Right atrium auricular region (tissue), 2 donors: ENCODE results near the gene FIBIN. TPM values are rescaled to one million over a fixed set of nuclear protein-coding genes. Genes with fewer than 3 reads are reported as not detected.

ENCODE experiments used
- DNase-seq: peaks from one replicate; pipeline ENCODE4 v3.0.0-alpha.2; 2019; ENCODE audit warnings: low spot score
- H3K27ac ChIP-seq, 2 donors: fragments of 200-600 bp; sonication (generic); 1 replicate in 1 of 2; 2 replicates in 1 of 2; pipeline ENCODE4 v1.5.1; 2016 to 2019
- H3K27me3 ChIP-seq, 2 donors: fragments of 200-600 bp; sonication (generic); one replicate each; pipeline versions ENCODE4 v1.5.1 to v1.6.0; 2017 to 2019
- H3K36me3 ChIP-seq: fragments of 200-600 bp; sonication (generic); one replicate; pipeline ENCODE4 v1.5.1; 2016
- H3K4me1 ChIP-seq, 2 donors: fragments of 200-600 bp; sonication (generic); one replicate each; pipeline versions ENCODE4 v1.5.1 to v1.6.0; 2017 to 2019
- H3K4me3 ChIP-seq, 2 donors: fragments of 200-600 bp; sonication (generic); 1 replicate in 1 of 2; 2 replicates in 1 of 2; pipeline ENCODE4 v1.5.1; 2017 to 2019; ENCODE audit warnings: mild to moderate bottlenecking in 1 of 2, moderate library complexity in 1 of 2
- H3K9me3 ChIP-seq, 2 donors: fragments of 200-600 bp; sonication (generic); one replicate each; pipeline ENCODE4 v1.5.1; 2019
- total RNA-seq, 2 donors: library from RNA; depleted of rRNA; stranded (reverse); fragments of >200 nt; gene quantifications; one replicate each; pipeline ENCODE4 v1.1.0, GENCODE V29; 2016
- TF ChIP-seq, protein P1 (sequence below), 2 donors: fragments of 200-600 bp; sonication (generic); IDR thresholded peaks; one replicate each; pipeline ENCODE4 v1.5.1; 2019; ENCODE audit warnings: antibody characterized with exemption in 2 of 2

The FIBIN gene
- total RNA-seq, 2 donors from 2014 or later: 13.9 to 25.5 TPM

DNA sequence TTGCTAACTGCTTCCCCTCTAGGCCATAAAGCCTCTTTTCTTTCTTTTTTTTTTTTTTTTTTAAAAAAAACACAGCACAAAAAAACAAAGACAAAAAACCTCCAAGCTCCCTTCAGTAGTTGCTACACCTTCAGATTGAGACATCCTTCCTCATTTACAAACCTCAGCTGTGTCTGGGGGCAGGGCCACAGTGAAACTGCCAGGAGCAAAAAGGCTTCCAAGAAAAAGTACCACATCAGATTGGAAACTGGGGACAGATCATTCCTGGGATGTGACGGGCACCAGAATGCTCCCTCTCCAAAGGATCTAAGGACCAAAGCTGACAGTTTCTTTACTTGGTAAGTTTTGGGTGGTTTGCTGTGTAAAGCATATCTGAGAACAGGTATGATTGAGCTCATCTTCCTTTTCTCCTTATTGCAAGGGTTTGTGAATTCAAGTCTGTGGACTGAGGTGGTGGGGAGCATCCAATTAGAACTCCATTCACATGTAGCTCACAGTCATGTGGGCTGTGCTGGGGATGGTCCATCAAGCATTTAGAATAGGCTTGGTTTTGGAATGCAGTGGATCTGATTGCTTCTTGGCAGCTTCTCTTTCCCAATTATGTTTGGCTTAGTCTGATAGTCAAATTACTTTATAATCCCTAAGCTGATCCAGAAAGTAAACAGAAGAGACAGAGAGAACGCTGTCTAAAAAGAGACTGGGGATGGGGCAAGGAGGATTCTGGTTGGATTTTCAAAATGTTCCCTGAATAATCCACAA lies 47.4 kb downstream of the FIBIN start:
- H3K4me3 ChIP-seq: no peak overlapping the region
- no peak overlapping the region for H3K27ac ChIP-seq
- TF ChIP-seq, protein P1, sequence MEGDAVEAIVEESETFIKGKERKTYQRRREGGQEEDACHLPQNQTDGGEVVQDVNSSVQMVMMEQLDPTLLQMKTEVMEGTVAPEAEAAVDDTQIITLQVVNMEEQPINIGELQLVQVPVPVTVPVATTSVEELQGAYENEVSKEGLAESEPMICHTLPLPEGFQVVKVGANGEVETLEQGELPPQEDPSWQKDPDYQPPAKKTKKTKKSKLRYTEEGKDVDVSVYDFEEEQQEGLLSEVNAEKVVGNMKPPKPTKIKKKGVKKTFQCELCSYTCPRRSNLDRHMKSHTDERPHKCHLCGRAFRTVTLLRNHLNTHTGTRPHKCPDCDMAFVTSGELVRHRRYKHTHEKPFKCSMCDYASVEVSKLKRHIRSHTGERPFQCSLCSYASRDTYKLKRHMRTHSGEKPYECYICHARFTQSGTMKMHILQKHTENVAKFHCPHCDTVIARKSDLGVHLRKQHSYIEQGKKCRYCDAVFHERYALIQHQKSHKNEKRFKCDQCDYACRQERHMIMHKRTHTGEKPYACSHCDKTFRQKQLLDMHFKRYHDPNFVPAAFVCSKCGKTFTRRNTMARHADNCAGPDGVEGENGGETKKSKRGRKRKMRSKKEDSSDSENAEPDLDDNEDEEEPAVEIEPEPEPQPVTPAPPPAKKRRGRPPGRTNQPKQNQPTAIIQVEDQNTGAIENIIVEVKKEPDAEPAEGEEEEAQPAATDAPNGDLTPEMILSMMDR (IDR thresholded peaks at IDR 0.05): no peak

More for the DNA sequence above, 47.4 kb downstream of the FIBIN start:
- H3K9me3 ChIP-seq: peaks cover 0 to 12% of the 10 kb centered on the region in 2 donors
- H3K27me3 ChIP-seq: no peaks in the 10 kb centered on the region
- H3K4me1 ChIP-seq: no peaks in the 10 kb centered on the region
- no peak for DNase-seq
- H3K36me3 ChIP-seq: no peaks in the 10 kb centered on the region

Other genes with a start within 250 kb of the FIBIN start
- gene BBOX1, start 46.7 kb downstream of the FIBIN start, total RNA-seq: not detected